ENCODE results near the gene RNF212B. TPM values are rescaled to one million over a fixed set of nuclear protein-coding genes. Genes with fewer than 3 reads are reported as not detected.
A peak's percentile ranks its signal among the peaks of the same experiment; 100 is the strongest.

RNF212B gene
- total and polyA plus RNA-seq, 2 of the 13 experiments (the other 11 are each of a cell fraction or from before 2014, with no cell fraction given) = 0.05 TPM; not detected in 1

GRCh38 chr14:23285530-23286019 lies 47.8 kb downstream of the RNF212B start (continued):
- TF ChIP-seq ZNF142 (CRISPR knock-in tag; IDR thresholded peaks at IDR 0.05) (no peak), ATAD3A (CRISPR knock-in tag; IDR thresholded peaks at IDR 0.05) (no peak), HNF1B (CRISPR knock-in tag; IDR thresholded peaks at IDR 0.05) (peak; percentile 33; the same call in 1 of the 2 replicates), NFRKB (IDR thresholded peaks at IDR 0.05) (no peak), SRSF9 (IDR thresholded peaks at IDR 0.05; ENCODE audit: borderline replicate concordance, insufficient read depth, low read depth, low read length, poor library complexity, severe bottlenecking) (no peak), ARID2 (CRISPR knock-in tag; IDR thresholded peaks at IDR 0.05; ENCODE audit: borderline replicate concordance) (peak; percentile 44; the same call in 1 of the 2 replicates), ZBTB49 (CRISPR knock-in tag; IDR thresholded peaks at IDR 0.05; ENCODE audit: borderline replicate concordance) (no peak)
- TF ChIP-seq, protein P1, sequence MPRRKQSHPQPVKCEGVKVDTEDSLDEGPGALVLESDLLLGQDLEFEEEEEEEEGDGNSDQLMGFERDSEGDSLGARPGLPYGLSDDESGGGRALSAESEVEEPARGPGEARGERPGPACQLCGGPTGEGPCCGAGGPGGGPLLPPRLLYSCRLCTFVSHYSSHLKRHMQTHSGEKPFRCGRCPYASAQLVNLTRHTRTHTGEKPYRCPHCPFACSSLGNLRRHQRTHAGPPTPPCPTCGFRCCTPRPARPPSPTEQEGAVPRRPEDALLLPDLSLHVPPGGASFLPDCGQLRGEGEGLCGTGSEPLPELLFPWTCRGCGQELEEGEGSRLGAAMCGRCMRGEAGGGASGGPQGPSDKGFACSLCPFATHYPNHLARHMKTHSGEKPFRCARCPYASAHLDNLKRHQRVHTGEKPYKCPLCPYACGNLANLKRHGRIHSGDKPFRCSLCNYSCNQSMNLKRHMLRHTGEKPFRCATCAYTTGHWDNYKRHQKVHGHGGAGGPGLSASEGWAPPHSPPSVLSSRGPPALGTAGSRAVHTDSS (CRISPR knock-in tag; conservative IDR thresholded peaks at IDR 0.05) = no peak
- TF ChIP-seq, protein P2, sequence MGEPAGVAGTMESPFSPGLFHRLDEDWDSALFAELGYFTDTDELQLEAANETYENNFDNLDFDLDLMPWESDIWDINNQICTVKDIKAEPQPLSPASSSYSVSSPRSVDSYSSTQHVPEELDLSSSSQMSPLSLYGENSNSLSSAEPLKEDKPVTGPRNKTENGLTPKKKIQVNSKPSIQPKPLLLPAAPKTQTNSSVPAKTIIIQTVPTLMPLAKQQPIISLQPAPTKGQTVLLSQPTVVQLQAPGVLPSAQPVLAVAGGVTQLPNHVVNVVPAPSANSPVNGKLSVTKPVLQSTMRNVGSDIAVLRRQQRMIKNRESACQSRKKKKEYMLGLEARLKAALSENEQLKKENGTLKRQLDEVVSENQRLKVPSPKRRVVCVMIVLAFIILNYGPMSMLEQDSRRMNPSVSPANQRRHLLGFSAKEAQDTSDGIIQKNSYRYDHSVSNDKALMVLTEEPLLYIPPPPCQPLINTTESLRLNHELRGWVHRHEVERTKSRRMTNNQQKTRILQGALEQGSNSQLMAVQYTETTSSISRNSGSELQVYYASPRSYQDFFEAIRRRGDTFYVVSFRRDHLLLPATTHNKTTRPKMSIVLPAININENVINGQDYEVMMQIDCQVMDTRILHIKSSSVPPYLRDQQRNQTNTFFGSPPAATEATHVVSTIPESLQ (CRISPR knock-in tag; conservative IDR thresholded peaks at IDR 0.05) = 0 out of 2 replicates have a peak, but pooled peaks have one; percentile 4

Data from HepG2 (cell line).